CD8-positive, alpha-beta memory T cell (primary cell): Measurements from ENCODE around the gene NLGN1. TPM values are rescaled to one million over a fixed set of nuclear protein-coding genes. Genes with fewer than 3 reads are reported as not detected.

Experiments
- CTCF ChIA-PET: fragments of 350-600 bp; sonication (Branson Sonifier 250); formaldehyde crosslinking; loops from one replicate; lab custom pipeline; 2021; ENCODE audit warnings: antibody characterized with exemption; lab: Charles Lee
- POLR2A ChIA-PET: fragments of 350-600 bp; sonication (Branson Sonifier 250); formaldehyde crosslinking; loops from one replicate; lab custom pipeline; 2021; ENCODE audit warnings: antibody characterized with exemption; lab: Charles Lee
- DNase-seq, 5 donors: peaks; one replicate each; pipeline versions ENCODE4 v3.0.0 to v3.0.0-alpha.2; 2020 to 2022; ENCODE audit warnings: mixed read lengths in 1 of 5
- H3K27ac ChIP-seq: one replicate; pipeline ENCODE4 v1.7.0; 2013; ENCODE audit warnings: low read depth, mild to moderate bottlenecking, low read length, moderate library complexity
- H3K27me3 ChIP-seq: 2 replicates; pipeline ENCODE4 v1.7.0; 2013; ENCODE audit warnings: low read length, mild to moderate bottlenecking; ENCODE audit not compliant: insufficient read depth, poor library complexity, severe bottlenecking
- H3K36me3 ChIP-seq: 2 replicates; pipeline ENCODE4 v1.7.0; 2013; ENCODE audit warnings: mild to moderate bottlenecking, low read length, moderate library complexity; ENCODE audit not compliant: insufficient read depth
- H3K4me1 ChIP-seq: 2 replicates; pipeline ENCODE4 v1.7.0; 2013; ENCODE audit warnings: mild to moderate bottlenecking, low read length, moderate library complexity; ENCODE audit not compliant: insufficient read depth
- H3K4me3 ChIP-seq: 2 replicates; pipeline ENCODE4 v1.7.0; 2013; ENCODE audit warnings: mild to moderate bottlenecking, low read length
- H3K9me3 ChIP-seq: 2 replicates; pipeline ENCODE4 v1.7.0; 2013; ENCODE audit warnings: mild to moderate bottlenecking, low read length
- H3K27ac Mint-ChIP-seq, 8 donors: one replicate each; pipeline ENCODE4 v1.8.0; 2020 to 2021; ENCODE audit warnings: mixed read lengths in 8 of 8, mild to moderate bottlenecking in 6 of 8, inconsistent platforms in 3 of 8, moderate library complexity in 3 of 8
- H3K27me3 Mint-ChIP-seq, 2 donors: one replicate each; pipeline ENCODE4 v1.8.0; 2020 to 2021; ENCODE audit warnings: mixed read lengths in 2 of 2, mild to moderate bottlenecking in 1 of 2, moderate library complexity in 1 of 2
- H3K36me3 Mint-ChIP-seq, 3 donors: one replicate each; pipeline ENCODE4 v1.8.0; 2020 to 2021; ENCODE audit warnings: mixed read lengths in 3 of 3, inconsistent platforms in 1 of 3, mild to moderate bottlenecking in 1 of 3
- H3K4me1 Mint-ChIP-seq, 3 donors: one replicate each; pipeline ENCODE4 v1.8.0; 2020 to 2021; ENCODE audit warnings: mixed read lengths in 3 of 3, inconsistent platforms in 1 of 3, mild to moderate bottlenecking in 1 of 3
- H3K4me3 Mint-ChIP-seq, 7 donors: one replicate each; pipeline ENCODE4 v1.8.0; 2020 to 2021; ENCODE audit warnings: mixed read lengths in 7 of 7, mild to moderate bottlenecking in 6 of 7, moderate library complexity in 4 of 7, inconsistent platforms in 2 of 7
- H3K9me3 Mint-ChIP-seq, 5 donors: one replicate each; pipeline ENCODE4 v1.8.0; 2020 to 2022; ENCODE audit warnings: mixed read lengths in 5 of 5, mild to moderate bottlenecking in 3 of 5, moderate library complexity in 2 of 5, inconsistent platforms in 1 of 5
- polyA plus RNA-seq: library from polyadenylated mRNA; unstranded; fragments of 300-500 nt; fragmentation: Illumina TruSeq; gene quantifications from one replicate; pipeline ENCODE4 v1.2.3, GENCODE V29; 2021
- total RNA-seq, 2 experiments: library from RNA; stranded (reverse); gene quantifications; one replicate each; pipeline ENCODE4 v1.2.3, GENCODE V29; 2021

The NLGN1 gene
- total and polyA plus RNA-seq, 3 experiments from 2014 or later: not detected

- Mint-ChIP-seq H3K4me1 (no peaks in the 10 kb centered on the region), H3K27me3 (no peaks in the 10 kb centered on the region), H3K36me3 (no peaks in the 10 kb centered on the region), H3K4me3 (no peak overlapping the region), H3K27ac (no peak overlapping the region), H3K9me3 (peaks cover 0 to 12% (median 0%) of the 10 kb centered on the region in 5 donors)
- Histone ChIP-seq H3K9me3 (no peaks in the 10 kb centered on the region), H3K27me3 (no peaks in the 10 kb centered on the region), H3K4me1 (no peaks in the 10 kb centered on the region), H3K27ac (no peak overlapping the region), H3K4me3 (no peak overlapping the region), H3K36me3 (no peaks in the 10 kb centered on the region)
- no peak for DNase-seq
- POLR2A ChIA-PET: no interaction called here
- CTCF ChIA-PET: no interaction called here
These were observed 850.2 kb downstream of the NLGN1 start for GRCh38 chr3:174247687-174248152.

DNA sequence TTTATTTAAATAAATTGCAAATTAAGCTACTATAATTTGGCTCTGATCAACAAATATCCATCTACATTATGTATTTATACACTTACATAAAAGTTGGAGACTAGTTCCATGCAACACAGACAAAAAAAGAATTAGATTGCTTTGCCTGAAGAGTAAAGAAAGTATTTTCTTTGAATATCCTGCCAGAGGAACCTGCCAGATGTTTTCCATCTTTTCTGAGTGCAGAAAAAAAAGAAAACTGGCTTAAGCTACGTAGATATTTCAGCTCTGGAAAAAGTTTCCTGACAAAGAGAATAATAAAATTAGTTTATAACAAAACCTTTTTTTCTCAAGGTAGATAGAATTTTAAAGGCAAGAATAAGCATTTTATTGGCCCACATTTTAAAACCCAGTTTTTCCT, 854.1 kb downstream of the NLGN1 start:
- DNase-seq: no peak
- Histone ChIP-seq H3K27ac (no peak overlapping the region), H3K9me3 (no peaks in the 10 kb centered on the region), H3K4me1 (no peaks in the 10 kb centered on the region), H3K36me3 (no peaks in the 10 kb centered on the region), H3K4me3 (no peak overlapping the region), H3K27me3 (no peaks in the 10 kb centered on the region)
- Mint-ChIP-seq H3K4me1 (no peaks in the 10 kb centered on the region), H3K9me3 (peaks cover 0 to 21% (median 4%) of the 10 kb centered on the region in 5 donors), H3K27ac (no peak overlapping the region), H3K27me3 (no peaks in the 10 kb centered on the region), H3K36me3 (no peaks in the 10 kb centered on the region), H3K4me3 (no peak overlapping the region)
- ChIA-PET POLR2A (no interaction called here), CTCF (no interaction called here)

GRCh38 chr3:174253196-174253823, 855.8 kb downstream of the NLGN1 start:
- Histone ChIP-seq H3K36me3 (no peaks in the 10 kb centered on the region), H3K27ac (no peak overlapping the region), H3K4me3 (no peak overlapping the region), H3K4me1 (no peaks in the 10 kb centered on the region), H3K27me3 (no peaks in the 10 kb centered on the region), H3K9me3 (no peaks in the 10 kb centered on the region)
- ChIA-PET CTCF (no interaction called here), POLR2A (no interaction called here)
- no peaks in the 10 kb centered on the region for H3K36me3 Mint-ChIP-seq
- H3K4me3 Mint-ChIP-seq: no peak overlapping the region
- no peaks in the 10 kb centered on the region for H3K4me1 Mint-ChIP-seq
- DNase-seq: no peak
- no peaks in the 10 kb centered on the region for H3K27me3 Mint-ChIP-seq
- peaks cover 0 to 22% (median 4%) of the 10 kb centered on the region in 5 donors for H3K9me3 Mint-ChIP-seq
- no peak overlapping the region for H3K27ac Mint-ChIP-seq

- no peak for DNase-seq
- H3K4me1 ChIP-seq: no peaks in the 10 kb centered on the region
- H3K27me3 ChIP-seq: no peaks in the 10 kb centered on the region
These were observed 856.4 kb downstream of the NLGN1 start for GRCh38 chr3:174253940-174254339.

DNA sequence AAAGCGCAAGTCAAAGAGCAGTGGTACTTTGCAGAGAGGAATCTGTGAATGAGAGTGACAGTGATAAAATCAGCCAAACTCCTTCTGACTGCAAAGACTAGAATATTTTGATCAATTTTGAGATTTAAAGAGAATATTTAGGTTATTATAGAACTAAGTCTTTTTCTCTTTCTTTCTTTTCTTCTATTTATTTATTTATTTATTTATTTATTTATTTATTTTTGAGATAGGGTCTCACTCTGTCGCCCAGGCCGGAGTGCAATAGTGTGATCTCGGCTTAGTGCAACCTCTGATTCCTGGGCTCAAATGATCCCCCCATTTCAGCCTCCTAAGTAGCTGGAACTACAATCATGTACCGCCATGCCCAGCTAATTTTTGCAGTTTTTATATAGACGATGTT, 857.9 kb downstream of the NLGN1 start:
- no peaks in the 10 kb centered on the region for H3K27me3 Mint-ChIP-seq
- no peaks in the 10 kb centered on the region for H3K36me3 Mint-ChIP-seq
- peaks cover 0 to 18% (median 6%) of the 10 kb centered on the region in 5 donors for H3K9me3 Mint-ChIP-seq

More at GRCh38 chr3:174253940-174254339, 856.4 kb downstream of the NLGN1 start:
- Mint-ChIP-seq H3K27ac (no peak overlapping the region), H3K36me3 (no peaks in the 10 kb centered on the region), H3K4me1 (no peaks in the 10 kb centered on the region), H3K27me3 (no peaks in the 10 kb centered on the region), H3K4me3 (no peak overlapping the region), H3K9me3 (peaks cover 0 to 20% (median 6%) of the 10 kb centered on the region in 5 donors)
- Histone ChIP-seq H3K4me3 (no peak overlapping the region), H3K9me3 (no peaks in the 10 kb centered on the region), H3K27ac (no peak overlapping the region), H3K36me3 (no peaks in the 10 kb centered on the region)
- POLR2A ChIA-PET: no interaction called here
- CTCF ChIA-PET: no interaction called here

DNA sequence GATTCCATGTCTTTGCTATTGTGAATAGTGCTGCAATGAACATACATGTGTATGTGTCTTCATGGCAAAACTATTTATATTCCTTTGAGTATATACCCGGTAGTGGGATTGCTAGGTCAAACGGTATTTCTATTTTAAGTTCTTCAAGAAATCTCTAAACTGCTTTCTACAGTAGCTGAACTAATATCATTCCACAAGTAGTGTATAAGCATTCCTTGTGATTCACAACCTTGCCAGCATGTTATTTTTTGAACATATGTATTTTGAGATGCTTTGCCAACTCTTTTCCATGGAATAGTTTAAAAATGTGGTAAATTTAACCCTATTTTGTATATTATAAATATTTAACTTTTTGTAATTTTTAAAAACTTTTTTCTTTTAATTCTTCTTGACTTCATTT, 868.9 kb downstream of the NLGN1 start:
- no peaks in the 10 kb centered on the region for H3K27me3 ChIP-seq
- H3K27ac ChIP-seq: no peak overlapping the region
- no peaks in the 10 kb centered on the region for H3K4me1 ChIP-seq
- no peak overlapping the region for H3K27ac Mint-ChIP-seq
- no peaks in the 10 kb centered on the region for H3K36me3 Mint-ChIP-seq
- H3K4me3 ChIP-seq: no peak overlapping the region
- ChIA-PET CTCF (no interaction called here), POLR2A (no interaction called here)
- no peak for DNase-seq
- no peaks in the 10 kb centered on the region for H3K4me1 Mint-ChIP-seq
- H3K9me3 ChIP-seq: no peaks in the 10 kb centered on the region
- no peaks in the 10 kb centered on the region for H3K27me3 Mint-ChIP-seq
- no peak overlapping the region for H3K4me3 Mint-ChIP-seq
- H3K36me3 ChIP-seq: no peaks in the 10 kb centered on the region
- H3K9me3 Mint-ChIP-seq: peaks cover 0 to 3% (median 0%) of the 10 kb centered on the region in 5 donors

More for the DNA sequence above, 857.9 kb downstream of the NLGN1 start:
- H3K27me3 ChIP-seq: no peaks in the 10 kb centered on the region
- no peak overlapping the region for H3K4me3 ChIP-seq
- no peaks in the 10 kb centered on the region for H3K9me3 ChIP-seq
- no peaks in the 10 kb centered on the region for H3K36me3 ChIP-seq
- Mint-ChIP-seq H3K4me1 (no peaks in the 10 kb centered on the region), H3K4me3 (no peak overlapping the region), H3K27ac (no peak overlapping the region)
- no peaks in the 10 kb centered on the region for H3K4me1 ChIP-seq
- POLR2A ChIA-PET: no interaction called here
- no peak overlapping the region for H3K27ac ChIP-seq
- no peak for DNase-seq
- CTCF ChIA-PET: no interaction called here

GRCh38 chr3:174268061-174268460, 870.5 kb downstream of the NLGN1 start:
- H3K9me3 ChIP-seq: no peaks in the 10 kb centered on the region
- H3K4me3 ChIP-seq: no peak overlapping the region
- Mint-ChIP-seq H3K36me3 (no peaks in the 10 kb centered on the region), H3K27ac (no peak overlapping the region), H3K4me3 (no peak overlapping the region), H3K27me3 (no peaks in the 10 kb centered on the region), H3K9me3 (peaks cover 0 to 4% (median 0%) of the 10 kb centered on the region in 5 donors), H3K4me1 (no peaks in the 10 kb centered on the region)
- no peaks in the 10 kb centered on the region for H3K36me3 ChIP-seq
- no peaks in the 10 kb centered on the region for H3K4me1 ChIP-seq
- H3K27ac ChIP-seq: no peak overlapping the region
- no peak for DNase-seq
- ChIA-PET CTCF (no interaction called here), POLR2A (no interaction called here)
- H3K27me3 ChIP-seq: no peaks in the 10 kb centered on the region

DNA sequence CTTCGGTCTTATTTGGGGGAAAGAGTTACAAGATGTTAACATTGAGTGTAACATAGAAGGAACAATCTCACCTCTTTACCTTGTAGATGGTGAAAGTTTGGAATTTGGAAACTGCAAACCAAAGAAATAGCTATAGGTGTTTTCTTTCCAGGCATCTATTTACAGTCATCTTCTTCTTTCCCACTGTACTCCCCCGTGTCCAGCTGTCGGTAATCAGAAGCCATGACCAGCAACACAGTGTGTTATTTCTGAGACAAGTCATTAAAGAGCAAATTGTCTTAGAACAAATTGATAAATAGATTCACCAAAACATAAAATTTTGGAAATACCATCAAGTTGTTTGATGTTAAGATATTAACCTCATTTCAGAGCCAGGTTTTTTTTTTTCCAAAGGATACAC, 871.0 kb downstream of the NLGN1 start:
- H3K4me1 ChIP-seq: no peaks in the 10 kb centered on the region
- no peak overlapping the region for H3K4me3 ChIP-seq
- Mint-ChIP-seq H3K36me3 (no peaks in the 10 kb centered on the region), H3K9me3 (peaks cover 0 to 4% (median 0%) of the 10 kb centered on the region in 5 donors), H3K4me1 (no peaks in the 10 kb centered on the region), H3K27ac (no peak overlapping the region), H3K27me3 (no peaks in the 10 kb centered on the region), H3K4me3 (no peak overlapping the region)
- POLR2A ChIA-PET: no interaction called here
- no peak for DNase-seq
- no peak overlapping the region for H3K27ac ChIP-seq
- no peaks in the 10 kb centered on the region for H3K27me3 ChIP-seq
- H3K9me3 ChIP-seq: no peaks in the 10 kb centered on the region
- no peaks in the 10 kb centered on the region for H3K36me3 ChIP-seq
- CTCF ChIA-PET: no interaction called here
